GM06990 (cell line): ENCODE data around the gene RPS6KA5.
"Not testable (repeated sequence)": the region's sequence is repeated elsewhere in the genome, so short reads cannot be mapped to it uniquely, and the experiment has no call there.

Experiments used
- DNase-seq: peaks from one replicate; pipeline ENCODE4 v3.0.0-alpha.2; 2011; ENCODE audit not compliant: insufficient read length; ENCODE audit errors: extremely low read depth
- H3K27me3 ChIP-seq: replicated peaks from 2 replicates; pipeline ENCODE4 v1.6.0; 2011; ENCODE audit warnings: low read length; ENCODE audit not compliant: control insufficient read depth, insufficient read depth
- H3K36me3 ChIP-seq: 2 replicates; pipeline ENCODE4 v1.5.1; 2011; ENCODE audit warnings: low read length; ENCODE audit not compliant: control insufficient read depth, insufficient read depth
- H3K4me3 ChIP-seq: replicated peaks from 2 replicates; pipeline ENCODE4 v1.5.1; 2011; ENCODE audit warnings: low read depth, mild to moderate bottlenecking, control low read depth, low read length
- TF ChIP-seq, protein P1 (sequence below): IDR thresholded peaks from 2 replicates; pipeline ENCODE4 v1.5.1; 2011; ENCODE audit warnings: low read length, control low read depth, mild to moderate bottlenecking, inconsistent platforms; ENCODE audit not compliant: insufficient read depth, poor library complexity, severe bottlenecking

RPS6KA5 gene

GRCh38 chr14:91031666-91032065 lies 28.8 kb downstream of the RPS6KA5 start:
- DNase-seq, result no peak
- TF ChIP-seq, protein P1, sequence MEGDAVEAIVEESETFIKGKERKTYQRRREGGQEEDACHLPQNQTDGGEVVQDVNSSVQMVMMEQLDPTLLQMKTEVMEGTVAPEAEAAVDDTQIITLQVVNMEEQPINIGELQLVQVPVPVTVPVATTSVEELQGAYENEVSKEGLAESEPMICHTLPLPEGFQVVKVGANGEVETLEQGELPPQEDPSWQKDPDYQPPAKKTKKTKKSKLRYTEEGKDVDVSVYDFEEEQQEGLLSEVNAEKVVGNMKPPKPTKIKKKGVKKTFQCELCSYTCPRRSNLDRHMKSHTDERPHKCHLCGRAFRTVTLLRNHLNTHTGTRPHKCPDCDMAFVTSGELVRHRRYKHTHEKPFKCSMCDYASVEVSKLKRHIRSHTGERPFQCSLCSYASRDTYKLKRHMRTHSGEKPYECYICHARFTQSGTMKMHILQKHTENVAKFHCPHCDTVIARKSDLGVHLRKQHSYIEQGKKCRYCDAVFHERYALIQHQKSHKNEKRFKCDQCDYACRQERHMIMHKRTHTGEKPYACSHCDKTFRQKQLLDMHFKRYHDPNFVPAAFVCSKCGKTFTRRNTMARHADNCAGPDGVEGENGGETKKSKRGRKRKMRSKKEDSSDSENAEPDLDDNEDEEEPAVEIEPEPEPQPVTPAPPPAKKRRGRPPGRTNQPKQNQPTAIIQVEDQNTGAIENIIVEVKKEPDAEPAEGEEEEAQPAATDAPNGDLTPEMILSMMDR, result no peak
- H3K27me3 ChIP-seq, result no peaks in the 10 kb centered on the region
- no peaks in the 10 kb centered on the region for H3K36me3 ChIP-seq
- H3K4me3 ChIP-seq, result no peak overlapping the region

DNA sequence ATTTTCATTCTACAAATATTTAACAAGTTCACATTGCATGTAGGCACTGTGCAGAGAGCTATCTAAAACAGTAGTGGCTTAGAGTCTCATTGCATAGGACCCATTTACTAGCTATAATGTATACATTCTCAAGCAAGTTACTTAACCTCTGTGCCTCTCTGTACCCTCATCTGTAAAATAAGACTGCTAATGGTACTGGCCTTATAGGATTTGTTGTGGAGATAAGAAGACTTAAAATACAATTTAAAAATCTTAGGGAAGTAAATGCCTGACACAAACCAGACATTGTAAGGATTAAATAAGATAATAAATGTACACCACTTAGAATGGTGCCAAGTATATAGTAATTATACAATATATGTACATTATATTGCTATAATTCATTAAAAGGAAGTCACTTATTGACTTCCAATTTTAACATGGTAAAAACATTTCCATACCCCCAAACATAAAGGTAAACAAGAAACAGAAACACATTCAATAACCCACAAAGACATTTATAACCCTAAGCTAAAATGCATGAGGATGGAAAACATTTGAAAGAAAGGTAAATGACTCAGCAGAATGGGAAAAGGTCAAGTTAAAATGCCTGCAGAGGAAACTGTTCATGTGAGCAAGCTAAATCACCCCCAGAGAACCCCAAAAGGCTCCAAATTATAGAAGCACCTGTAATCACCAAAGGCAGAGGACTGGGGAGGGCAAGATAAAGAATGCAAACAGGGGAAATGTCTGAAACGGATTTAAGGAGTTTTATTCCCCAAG lies 30.8 kb downstream of the RPS6KA5 start:
- TF ChIP-seq, protein P1, result no peak
- no peak for DNase-seq
- no peaks in the 10 kb centered on the region for H3K36me3 ChIP-seq
- no peaks in the 10 kb centered on the region for H3K27me3 ChIP-seq
- no peak overlapping the region for H3K4me3 ChIP-seq

DNA sequence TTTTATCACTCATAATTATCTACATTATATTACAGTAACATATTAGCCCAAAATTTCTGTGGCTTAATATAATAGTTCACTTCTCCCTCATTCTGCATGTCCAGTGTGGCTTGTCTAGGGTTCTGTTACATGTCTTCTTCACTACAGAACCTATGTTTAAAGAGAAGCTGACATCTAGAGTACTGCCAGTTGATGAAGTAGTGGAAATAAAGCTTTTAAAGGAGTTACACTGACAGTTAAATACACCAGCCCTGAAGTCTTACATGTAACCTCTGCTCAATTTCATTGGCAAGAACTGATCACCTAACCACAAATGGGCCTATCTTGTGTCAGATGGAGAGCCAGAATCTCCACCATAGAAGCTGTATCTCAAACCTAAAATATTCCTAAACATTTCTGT lies 32.9 kb downstream of the RPS6KA5 start:
- DNase-seq, result no peak
- TF ChIP-seq, protein P1, result no peak
- no peaks in the 10 kb centered on the region for H3K27me3 ChIP-seq
- no peak overlapping the region for H3K4me3 ChIP-seq
- no peaks in the 10 kb centered on the region for H3K36me3 ChIP-seq

GRCh38 chr14:91022622-91023028 lies 37.8 kb downstream of the RPS6KA5 start:
- not testable (repeated sequence) for H3K36me3 ChIP-seq, H3K27me3 ChIP-seq
- DNase-seq, result peak; percentile 80
- peak overlapping the region; percentile 47 for H3K4me3 ChIP-seq

DNA sequence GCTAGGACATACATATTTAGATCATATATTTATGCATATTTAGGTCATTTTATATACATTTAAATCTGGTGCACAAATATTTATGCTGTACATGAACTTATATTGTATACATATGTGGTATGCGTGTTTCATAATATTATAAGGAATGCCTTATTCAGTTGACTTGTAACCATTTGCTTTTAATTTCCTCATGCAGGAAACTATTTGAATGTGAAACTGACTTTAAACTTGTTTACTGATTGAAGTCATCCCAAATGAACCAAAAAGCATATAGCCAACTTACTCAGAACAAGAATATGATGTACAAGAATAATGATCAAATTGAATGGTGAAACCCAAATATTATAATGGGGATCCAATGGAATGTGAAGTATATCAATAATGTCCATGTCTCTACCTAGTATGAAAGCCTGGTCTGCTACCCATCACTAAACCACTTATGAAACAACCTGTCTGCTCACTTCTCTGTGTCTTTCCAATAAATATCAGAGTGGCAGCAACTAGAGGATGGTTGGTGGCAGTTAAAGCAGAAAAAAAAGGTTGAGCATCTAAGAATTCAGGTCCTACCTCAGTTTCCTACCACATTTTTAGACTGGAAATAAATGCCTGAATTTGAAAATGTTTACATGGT lies 38.3 kb downstream of the RPS6KA5 start:
- H3K4me3 ChIP-seq, result peak overlapping the region; percentile 47
- H3K36me3 ChIP-seq, result no peaks in the 10 kb centered on the region
- DNase-seq, result no peak
- H3K27me3 ChIP-seq, result no peaks in the 10 kb centered on the region
- TF ChIP-seq, protein P1, result no peak

DNA sequence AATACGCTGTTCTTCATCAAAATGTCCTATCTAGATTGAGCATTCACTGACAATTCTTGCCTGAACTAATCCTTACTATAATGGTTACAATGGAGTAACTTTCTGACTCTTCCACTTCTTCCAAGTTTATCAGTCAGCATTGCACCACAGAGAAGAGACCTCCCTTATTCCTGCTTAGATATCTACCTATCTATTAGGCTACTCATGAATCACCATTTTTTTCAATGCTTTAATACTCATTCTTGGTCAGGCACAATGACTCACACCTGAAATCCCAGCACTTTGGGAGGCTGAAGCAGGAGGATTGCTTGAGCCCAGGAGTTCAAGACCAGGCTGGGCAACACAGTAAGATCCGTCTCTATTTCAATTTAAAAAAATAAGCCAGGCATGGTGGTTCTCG lies 39.3 kb downstream of the RPS6KA5 start:
- H3K27me3 ChIP-seq, result no peaks in the 10 kb centered on the region
- TF ChIP-seq, protein P1, result no peak
- DNase-seq, result no peak
- H3K4me3 ChIP-seq, result no peak overlapping the region
- no peaks in the 10 kb centered on the region for H3K36me3 ChIP-seq
